DMS114 treated with DMSO at 0.1 percent for 48 hours (cell line): ENCODE measurements around the gene OR2AG1.
"Not testable (repeated sequence)": the region's sequence is repeated elsewhere in the genome, so short reads cannot be mapped to it uniquely, and the experiment has no call there.

ENCODE experiments used
- DNase-seq: peaks from one replicate; lab custom pipeline; 2025; ENCODE audit not compliant: unreplicated experiment; lab: John Stamatoyannopoulos, UW

The OR2AG1 gene

DNA sequence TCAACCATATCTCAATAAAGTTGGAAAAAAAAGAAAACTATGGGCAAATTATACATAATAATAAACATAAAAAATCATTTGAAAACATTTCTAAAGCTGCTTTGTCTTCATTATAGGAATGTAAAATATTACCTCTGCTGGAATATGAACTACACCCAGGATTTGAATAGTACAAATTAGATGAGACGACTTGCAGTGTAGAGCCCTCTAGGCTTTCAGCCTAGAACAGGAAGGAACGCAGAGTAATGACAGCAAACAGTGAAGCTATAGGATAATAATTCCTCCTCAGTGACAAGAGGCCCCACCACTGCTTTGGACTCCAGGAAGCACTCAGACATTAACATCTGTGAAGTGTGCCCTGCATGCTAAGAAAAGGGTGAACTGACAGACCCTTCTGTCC is 7.7 kb downstream of the OR2AG1 start:
- no peak for DNase-seq

DNA sequence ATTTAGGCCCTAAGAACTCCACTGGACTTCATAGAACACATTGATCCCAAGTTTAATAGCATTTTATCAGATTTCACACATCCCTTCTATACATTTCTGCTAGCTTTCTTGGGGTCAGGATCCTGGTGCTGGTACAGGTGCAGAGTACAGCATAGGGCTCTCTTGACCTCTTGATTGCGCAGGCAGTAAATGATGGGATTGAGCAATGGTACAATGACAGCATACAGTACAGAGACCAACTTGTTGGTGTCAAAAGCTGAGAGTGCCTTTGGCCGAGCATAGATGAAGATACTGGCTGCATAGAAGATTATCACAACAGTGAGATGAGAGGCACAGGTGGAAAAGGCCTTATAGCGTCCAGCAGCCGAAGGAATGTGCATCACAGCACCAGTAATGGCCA is 11.8 kb downstream of the OR2AG1 start:
- no peak for DNase-seq

DNA sequence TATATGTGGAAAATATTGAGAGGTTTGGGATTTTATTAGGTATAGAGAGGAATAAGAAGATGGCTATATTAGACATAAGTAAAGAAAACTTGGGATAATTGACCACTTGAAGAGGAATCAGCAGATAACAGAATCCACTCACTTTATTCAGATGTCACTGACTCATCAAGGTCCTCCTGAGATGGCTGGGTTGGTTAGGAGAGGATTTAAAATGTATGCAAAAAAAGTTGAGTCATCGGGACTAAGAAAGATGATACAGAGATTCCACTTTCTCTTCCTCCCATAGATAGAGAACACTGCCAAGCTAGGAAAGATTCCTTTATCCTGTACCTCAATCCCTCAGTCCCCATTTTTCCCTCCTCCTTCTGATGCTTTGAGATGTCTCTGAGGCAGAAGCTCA is 16.6 kb downstream of the OR2AG1 start, which contains the start of gene OR6A2:
Gene OR6A2, minus strand, starts transcription at position 288 of the 400 bp plus-strand sequence. CDS start 3,981 bp downstream, outside the sequence.
- DNase-seq, result no peak

DNA sequence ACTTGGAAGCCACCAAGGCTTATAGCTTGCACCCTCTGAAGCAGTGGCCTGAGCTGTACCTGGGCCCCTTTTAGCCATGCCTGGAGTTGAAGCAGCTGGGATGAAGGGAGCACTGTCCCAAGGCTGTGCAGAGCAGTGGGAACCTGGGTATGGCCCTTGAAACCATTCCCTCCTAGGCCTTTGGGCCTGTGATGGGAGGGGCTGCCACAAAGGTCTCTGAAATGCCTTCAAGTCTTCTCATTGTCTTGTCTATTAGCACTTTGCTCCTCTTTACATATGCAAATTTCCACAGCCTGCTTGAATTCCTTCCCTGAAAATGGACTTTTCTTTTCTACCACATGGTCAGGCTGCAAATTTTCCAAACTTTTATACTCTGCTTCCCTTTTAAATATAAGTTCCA is 18.3 kb downstream of the OR2AG1 start:
- DNase-seq, result not testable (repeated sequence)

DNA sequence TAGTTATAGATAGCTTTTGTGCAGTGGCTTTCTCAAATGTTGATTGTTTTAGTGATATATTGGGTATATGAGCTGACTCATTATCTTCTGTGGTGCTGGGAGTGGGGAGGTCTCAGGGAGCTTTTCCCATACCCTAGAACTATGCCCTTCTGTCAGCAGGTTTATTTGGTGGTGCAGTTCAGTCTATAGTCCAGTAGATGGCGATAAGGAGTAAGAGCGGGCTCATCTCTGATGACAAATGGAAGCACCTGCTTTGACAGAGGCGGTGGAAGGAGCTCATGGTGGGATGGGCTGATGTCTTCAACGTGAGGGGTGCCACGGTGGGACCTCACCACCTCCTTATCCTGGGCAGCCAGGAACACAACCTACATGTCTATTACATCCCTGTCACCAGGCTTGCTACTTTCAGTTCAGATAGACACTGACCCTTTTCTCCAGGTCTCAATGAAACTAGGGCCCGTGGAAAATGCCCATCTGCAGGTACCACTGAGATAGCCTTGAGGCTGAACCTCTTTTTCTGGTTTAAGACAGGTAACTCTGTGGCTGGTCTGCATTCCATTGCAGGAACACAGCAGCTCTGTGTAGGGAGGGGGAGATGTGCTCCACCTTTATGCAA is 29.7 kb downstream of the OR2AG1 start:
- peak; percentile 18 for DNase-seq

DNA sequence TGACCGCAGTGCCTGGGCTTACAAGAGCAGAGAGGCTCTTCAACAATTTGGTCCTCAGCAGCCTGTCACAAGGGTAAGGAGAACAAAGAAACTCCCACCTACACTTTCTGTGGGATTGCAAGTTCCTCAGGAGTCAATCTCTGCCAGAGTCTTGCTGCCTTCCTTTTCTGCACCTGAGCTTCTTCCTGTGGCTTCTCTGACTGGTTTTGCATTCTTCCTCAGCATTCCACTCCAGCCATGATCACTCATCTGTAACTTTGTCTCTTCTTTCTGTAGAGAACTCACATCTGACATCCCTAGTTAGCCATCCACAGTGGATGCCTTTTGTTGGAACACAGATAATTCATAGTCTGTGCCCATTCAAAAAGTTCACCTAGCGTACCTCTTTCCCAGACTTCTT is 30.8 kb downstream of the OR2AG1 start:
- DNase-seq, result no peak

DNA sequence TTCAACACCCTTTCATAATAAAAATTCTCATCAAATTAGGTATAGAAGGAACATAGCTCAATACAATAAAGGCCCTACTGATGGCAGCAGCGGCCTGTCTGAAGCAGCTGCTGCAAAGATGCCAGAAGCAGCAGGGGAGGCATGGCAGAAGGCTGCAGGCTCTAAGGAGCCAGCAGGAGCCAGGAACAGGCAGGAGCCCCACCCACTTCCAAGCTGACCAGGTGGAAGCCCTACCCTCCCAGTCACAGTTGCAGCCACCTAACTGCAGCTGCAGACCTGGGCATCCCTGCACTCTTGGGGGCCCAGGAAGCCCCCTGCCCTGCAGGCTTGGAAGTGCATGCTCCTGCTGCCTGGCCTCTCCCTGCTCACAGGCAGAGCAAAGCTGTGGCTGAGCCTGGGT is 34.9 kb downstream of the OR2AG1 start:
- no peak for DNase-seq

- DNase-seq, result no peak
These were observed 36.1 kb downstream of the OR2AG1 start for GRCh38 chr11:6818967-6819366.

- DNase-seq, result no peak
These were observed 41.5 kb downstream of the OR2AG1 start for GRCh38 chr11:6824136-6824823.

GRCh38 chr11:6825231-6825744 is 42.5 kb downstream of the OR2AG1 start:
- DNase-seq, result no peak

DNA sequence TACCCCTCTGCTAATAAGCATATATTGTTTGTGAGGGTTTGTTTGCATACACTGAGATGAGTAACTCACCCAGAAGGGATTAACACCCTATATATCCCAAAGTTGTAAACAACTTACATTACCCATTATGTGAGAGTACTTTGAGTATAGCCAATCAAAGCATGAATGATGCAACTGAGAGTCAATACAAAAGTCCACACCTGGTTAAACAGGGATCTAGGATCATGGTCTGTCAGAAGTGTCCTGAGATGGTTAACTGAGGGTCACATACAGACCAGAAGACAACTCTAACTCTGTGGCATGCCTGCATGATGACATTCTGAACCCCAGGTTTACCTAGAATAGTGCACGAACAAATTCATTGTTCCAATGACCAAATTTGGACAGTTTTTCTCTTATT is 45.3 kb downstream of the OR2AG1 start:
- no peak for DNase-seq

GRCh38 chr11:6833356-6833755 is 50.5 kb downstream of the OR2AG1 start:
- DNase-seq, result no peak

GRCh38 chr11:6834021-6834420 is 51.2 kb downstream of the OR2AG1 start:
- no peak for DNase-seq
